Tibial artery (tissue), 4 donors: ENCODE data around the gene RESP18.
A peak's percentile ranks its signal among the peaks of the same experiment; 100 is the strongest.

Experiments
- DNase-seq, 2 donors: peaks; one replicate each; pipeline ENCODE4 v3.0.0-alpha.2; 2019
- H3K27ac ChIP-seq, 2 donors: fragments of 200-600 bp; sonication (generic) in 1 of 2; 1 replicate in 1 of 2; 2 replicates in 1 of 2; pipeline ENCODE4 v1.5.1; 2018 to 2019; ENCODE audit warnings: mild to moderate bottlenecking in 1 of 2
- H3K27me3 ChIP-seq, 2 donors: fragments of 200-600 bp; sonication (generic) in 1 of 2; one replicate each; pipeline versions ENCODE4 v1.5.1 to v1.6.0; 2016 to 2019
- H3K36me3 ChIP-seq, 3 donors: fragments of 200-600 bp; sonication (generic) in 2 of 3; one replicate each; pipeline ENCODE4 v1.5.1; 2016 to 2019; ENCODE audit warnings: mild to moderate bottlenecking in 2 of 3
- H3K4me1 ChIP-seq, 4 donors: fragments of 200-600 bp; sonication (generic) in 2 of 4; 1 replicate in 3 of 4; 2 replicates in 1 of 4; pipeline ENCODE4 v1.5.1; 2016 to 2019
- H3K4me3 ChIP-seq, 2 donors: fragments of 200-600 bp; sonication (generic) in 1 of 2; 1 replicate in 1 of 2; 2 replicates in 1 of 2; pipeline ENCODE4 v1.5.1; 2018 to 2019; ENCODE audit warnings: mild to moderate bottlenecking in 2 of 2
- H3K9me3 ChIP-seq, 3 donors: fragments of 200-600 bp; sonication (generic) in 1 of 3; one replicate each; pipeline ENCODE4 v1.5.1; 2016 to 2019
- CTCF ChIP-seq, 2 experiments: fragments of 200-600 bp in 1 of 2; fragments of 450-650 bp in 1 of 2; IDR thresholded peaks; one replicate each; pipeline ENCODE4 v1.5.1; 2017 to 2019; ENCODE audit warnings: antibody characterized with exemption in 2 of 2, mild to moderate bottlenecking in 1 of 2, moderate library complexity in 1 of 2
- intact Hi-C: fragments of 100-400 bp; cut with DNase I; formaldehyde crosslinking; loops from one replicate; pipeline ENCODE4 v1.15.0; 2023; ENCODE audit warnings: low total_unique reads

The RESP18 gene

GRCh38 chr2:219354582-219354981 lies 22.0 kb upstream of the RESP18 start:
- intact Hi-C loops, result no loop called here
- Histone ChIP-seq H3K4me1 (peaks cover 0 to 12% (median 11%) of the 10 kb centered on the region in 4 donors), H3K27ac (no peak overlapping the region), H3K36me3 (no peaks in the 10 kb centered on the region), H3K9me3 (no peaks in the 10 kb centered on the region), H3K4me3 (no peak overlapping the region), H3K27me3 (peaks cover 0 to 86% of the 10 kb centered on the region in 2 donors)
- no peak for TF ChIP-seq CTCF (IDR thresholded peaks at IDR 0.05)
- DNase-seq, result no peak

DNA sequence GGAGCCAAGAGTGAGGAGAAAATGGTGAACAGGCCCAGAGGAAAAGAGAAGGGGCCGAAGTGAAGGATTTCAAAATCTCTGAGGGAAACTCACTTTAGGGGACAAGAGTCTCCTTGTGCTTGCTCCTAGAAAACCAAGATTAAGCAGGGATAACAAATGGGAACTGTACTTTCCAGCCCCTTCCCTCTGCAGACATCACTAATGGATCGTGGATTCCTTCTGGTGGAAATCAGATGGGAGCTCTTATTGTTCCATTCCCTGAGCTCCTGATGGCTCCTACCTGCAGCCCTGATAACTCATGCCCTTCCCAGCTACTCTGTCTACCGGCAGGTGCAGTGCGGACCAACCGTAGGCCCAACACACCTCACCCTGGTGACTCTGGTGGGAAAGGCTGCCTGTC lies 20.6 kb upstream of the RESP18 start:
- no peaks in the 10 kb centered on the region for H3K36me3 ChIP-seq
- intact Hi-C loops, result no loop called here
- no peaks in the 10 kb centered on the region for H3K9me3 ChIP-seq
- TF ChIP-seq CTCF (IDR thresholded peaks at IDR 0.05), result no peak
- H3K27ac ChIP-seq, result no peak overlapping the region
- no peak overlapping the region for H3K4me3 ChIP-seq
- DNase-seq, result no peak
- peaks cover 0 to 75% of the 10 kb centered on the region in 2 donors for H3K27me3 ChIP-seq
- peaks cover 0 to 4% (median 3%) of the 10 kb centered on the region in 4 donors for H3K4me1 ChIP-seq

DNA sequence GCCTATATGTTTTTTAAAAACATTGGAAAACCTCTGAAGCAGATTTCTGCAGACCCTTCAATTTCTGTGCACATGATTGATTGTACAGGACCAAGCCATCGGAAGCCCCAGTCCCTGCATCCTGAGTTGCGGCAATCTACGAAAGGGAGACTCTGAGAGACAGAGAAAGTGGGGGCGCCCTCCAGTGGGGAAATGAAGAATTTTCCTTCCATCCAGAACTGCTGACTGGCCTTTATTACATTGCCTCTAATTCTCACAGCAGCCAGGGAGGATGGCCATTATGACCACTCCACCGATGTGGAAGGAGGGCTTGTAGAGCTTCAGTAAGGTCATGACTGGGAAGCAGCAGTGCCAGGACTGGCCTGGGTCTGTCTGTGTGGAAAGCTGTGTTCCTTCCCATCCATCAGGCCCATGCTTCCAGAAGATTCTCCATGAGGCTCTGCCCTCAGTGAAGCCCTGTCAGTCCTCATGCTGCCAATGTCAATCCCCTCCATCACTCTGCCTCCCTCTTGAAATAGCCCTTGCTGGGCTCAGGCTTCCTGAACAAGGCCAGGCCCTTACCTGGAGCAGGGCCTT lies 20.0 kb upstream of the RESP18 start:
- Histone ChIP-seq H3K27me3 (peaks cover 0 to 72% of the 10 kb centered on the region in 2 donors), H3K4me1 (no peaks in the 10 kb centered on the region), H3K4me3 (no peak overlapping the region), H3K36me3 (no peaks in the 10 kb centered on the region), H3K9me3 (no peaks in the 10 kb centered on the region), H3K27ac (no peak overlapping the region)
- intact Hi-C loops, result no loop called here
- peak in 1 of 2 donors; percentile 37 for DNase-seq
- peak in 1 of 2 experiments; percentile 28 for TF ChIP-seq CTCF (IDR thresholded peaks at IDR 0.05)

GRCh38 chr2:219350710-219351221 lies 18.2 kb upstream of the RESP18 start:
- Histone ChIP-seq H3K4me3 (no peak overlapping the region), H3K4me1 (no peaks in the 10 kb centered on the region), H3K36me3 (no peaks in the 10 kb centered on the region), H3K27me3 (peaks cover 0 to 56% of the 10 kb centered on the region in 2 donors), H3K27ac (no peak overlapping the region), H3K9me3 (no peaks in the 10 kb centered on the region)
- intact Hi-C loops, result no loop called here
- DNase-seq, result peak in 1 of 2 donors; percentile 12
- no peak for TF ChIP-seq CTCF (IDR thresholded peaks at IDR 0.05)

GRCh38 chr2:219350215-219350614 lies 17.7 kb upstream of the RESP18 start:
- Histone ChIP-seq H3K9me3 (no peaks in the 10 kb centered on the region), H3K27ac (no peak overlapping the region), H3K27me3 (peaks cover 0 to 50% of the 10 kb centered on the region in 2 donors), H3K4me3 (no peak overlapping the region), H3K36me3 (no peaks in the 10 kb centered on the region), H3K4me1 (no peaks in the 10 kb centered on the region)
- TF ChIP-seq CTCF (IDR thresholded peaks at IDR 0.05), result no peak
- DNase-seq, result peak in 1 of 2 donors; percentile 51
- intact Hi-C loops, result no loop called here
